ENCODE results near the gene GPATCH4.
"Not testable (repeated sequence)": the region's sequence is repeated elsewhere in the genome, so short reads cannot be mapped to it uniquely, and the experiment has no call there.

Gene GPATCH4

GRCh38 chr1:156571919-156572662, 29.2 kb downstream of the GPATCH4 start, which contains the start of gene IQGAP3:
IQGAP3 (minus strand) TSS chr1:156572565; CDS start chr1:156572529, 36 bp downstream.
- DNase-seq, result peak; percentile 78

GRCh38 chr1:156571261-156571852, 29.9 kb downstream of the GPATCH4 start:
- DNase-seq, result peak; percentile 12

DNA sequence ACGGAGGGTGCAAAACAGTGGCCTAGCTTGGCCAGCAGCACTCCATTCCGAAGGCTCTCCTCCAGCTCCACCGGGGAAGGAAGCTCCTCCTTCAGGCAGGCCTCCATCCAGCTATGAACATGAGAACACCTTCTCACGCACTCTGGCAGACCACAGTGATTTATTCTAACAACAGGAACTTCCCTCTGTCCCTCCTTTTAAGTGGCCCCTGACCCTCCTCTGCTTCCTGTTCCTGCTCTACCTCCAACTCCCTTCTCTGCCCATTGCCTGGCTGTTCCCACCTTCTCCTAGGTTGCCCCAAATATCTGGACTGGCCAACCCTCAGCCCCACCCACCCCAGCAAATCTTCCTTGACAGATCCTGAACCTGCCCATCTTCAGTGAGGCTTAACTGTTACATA, 34.8 kb downstream of the GPATCH4 start:
- DNase-seq, result no peak

DNA sequence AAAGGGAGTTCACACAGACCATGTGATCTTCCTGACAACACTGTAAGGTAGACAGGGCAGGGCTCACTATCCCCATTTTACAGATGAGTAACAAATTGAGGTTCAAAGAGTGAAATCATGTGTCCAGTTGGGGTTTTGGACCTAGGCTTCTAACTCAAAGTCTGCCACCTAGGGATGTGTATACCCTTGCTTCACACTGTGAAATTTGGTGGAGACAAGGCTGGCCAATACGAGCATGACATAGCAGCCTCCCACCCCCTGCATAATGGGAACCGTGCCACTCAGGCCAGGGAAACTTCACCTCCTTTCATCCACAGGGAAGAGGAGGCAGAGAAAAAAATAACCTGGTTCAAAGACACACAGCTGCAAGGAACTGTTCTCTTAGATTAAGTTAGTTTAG, 35.8 kb downstream of the GPATCH4 start:
- DNase-seq, result no peak

DNA sequence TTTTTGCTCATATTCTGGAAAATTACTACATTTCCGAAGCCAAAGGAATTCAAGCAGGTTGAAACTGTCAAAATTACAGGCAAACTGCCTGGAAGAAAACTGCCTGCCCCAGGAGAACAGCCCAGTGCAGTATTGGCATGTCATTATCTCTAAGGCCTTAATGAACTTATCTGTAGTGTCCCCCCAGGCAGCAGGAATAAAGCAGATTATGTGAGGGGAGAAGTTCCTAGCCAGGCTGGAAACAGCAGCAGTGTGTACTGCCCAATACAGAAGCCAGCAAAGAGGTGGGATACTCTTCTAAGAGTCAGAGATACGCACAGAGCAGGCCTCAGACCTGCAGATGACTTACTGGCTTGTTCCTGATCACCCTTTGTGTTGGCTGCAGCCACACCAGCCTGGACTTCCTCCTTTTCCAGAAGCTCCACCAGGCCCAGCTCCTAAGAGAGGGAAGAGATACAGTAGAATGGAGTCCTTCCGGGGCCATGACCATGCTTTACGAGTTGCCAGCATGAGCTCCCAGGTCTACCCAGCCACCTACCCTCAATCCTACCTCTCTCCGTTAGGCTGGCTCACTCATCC, 40.6 kb downstream of the GPATCH4 start:
- DNase-seq, result no peak

GRCh38 chr1:156559797-156560385, 41.4 kb downstream of the GPATCH4 start:
- DNase-seq, result no peak

- DNase-seq, result no peak
Measured at GRCh38 chr1:156559086-156559796, 42.0 kb downstream of the GPATCH4 start.

GRCh38 chr1:156556354-156556753, 44.9 kb downstream of the GPATCH4 start:
- DNase-seq, result no peak

DNA sequence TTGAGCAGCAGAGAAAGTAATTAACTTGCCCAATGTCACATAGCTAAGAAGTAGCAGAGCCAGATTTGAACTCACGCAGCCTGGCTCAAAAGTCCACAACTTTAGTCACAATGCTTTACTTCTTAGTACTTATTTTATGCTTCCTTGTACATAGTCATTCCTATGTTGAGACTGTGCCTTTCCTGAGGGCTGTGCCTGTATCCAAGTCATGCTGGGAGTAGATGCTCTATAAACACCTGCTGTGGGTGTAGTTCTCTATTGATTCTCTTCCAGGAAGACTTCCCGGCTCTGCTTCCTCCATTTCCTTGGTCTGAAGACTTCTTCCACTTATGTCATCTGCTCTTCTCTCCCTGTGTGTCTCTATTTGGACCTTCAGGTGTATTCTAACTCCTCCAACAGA, 45.6 kb downstream of the GPATCH4 start:
- no peak for DNase-seq

DNA sequence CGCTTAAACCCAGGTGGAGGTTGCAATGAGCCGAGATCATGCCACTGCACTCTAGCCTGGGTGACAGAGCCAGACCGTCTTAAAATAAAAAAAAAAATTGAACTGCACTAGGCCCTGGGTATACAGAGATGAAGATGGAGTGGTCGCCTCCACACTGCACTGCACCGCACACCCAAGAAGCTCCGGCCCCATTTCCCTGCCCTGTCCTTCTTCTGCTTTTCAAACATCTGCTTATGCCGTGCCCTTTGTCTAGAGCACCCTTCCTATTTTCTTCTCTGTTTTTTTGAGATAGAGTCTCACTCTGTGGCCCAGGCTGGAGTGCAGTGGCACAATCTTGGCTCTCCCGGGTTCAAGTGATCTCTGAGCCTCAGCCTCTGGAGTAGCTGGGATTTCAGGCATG, 46.3 kb downstream of the GPATCH4 start:
- DNase-seq, result no peak

DNA sequence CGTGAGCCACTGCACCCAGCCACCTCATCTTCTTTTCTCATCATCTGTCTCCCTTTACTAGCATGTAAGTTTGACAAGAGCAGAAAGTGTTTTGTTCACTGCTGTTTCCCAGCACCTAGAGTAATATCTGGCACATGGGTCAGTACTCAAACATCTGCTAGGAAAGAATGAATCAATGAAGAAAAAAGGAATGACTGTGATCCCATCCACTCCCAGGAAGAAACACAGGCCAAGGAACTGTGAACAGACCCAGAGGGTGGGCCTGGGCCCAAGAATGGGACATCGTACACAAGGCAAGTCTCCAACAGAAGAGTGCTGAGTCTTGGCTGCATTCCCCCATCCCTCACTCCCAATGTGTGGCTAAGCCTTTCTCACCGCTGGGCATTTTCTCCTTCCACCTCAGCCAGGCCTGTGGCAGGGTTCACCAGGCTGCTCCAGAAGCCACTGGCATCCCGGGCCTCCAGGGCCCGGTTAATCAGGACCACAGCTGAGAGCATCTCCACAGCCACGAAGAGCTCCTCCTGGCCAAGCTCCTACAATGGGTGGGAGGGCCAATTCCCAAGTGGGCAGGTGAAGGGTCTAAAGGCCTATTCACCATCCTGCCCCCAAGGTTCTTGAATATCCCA, 47.3 kb downstream of the GPATCH4 start:
- DNase-seq, result no peak

DNA sequence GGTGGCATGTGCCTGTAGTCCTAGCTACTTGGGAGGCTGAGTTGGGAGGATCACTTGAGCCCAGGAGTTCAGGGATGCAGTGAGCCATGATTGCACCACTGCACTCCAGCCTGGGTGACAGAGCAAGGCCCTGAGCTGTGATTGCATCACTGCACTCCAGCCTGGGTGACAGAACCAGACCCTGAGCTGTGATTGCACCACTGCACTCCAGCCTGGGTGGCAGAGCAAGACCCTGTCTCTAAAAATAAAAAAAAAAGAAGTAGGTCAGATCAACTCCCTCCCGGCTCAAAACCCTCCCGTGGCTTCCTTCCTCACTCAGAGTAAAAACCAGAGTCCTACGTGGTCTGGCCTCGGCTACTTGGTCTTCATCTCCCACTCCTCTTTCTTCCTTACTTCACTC, 48.3 kb downstream of the GPATCH4 start:
- DNase-seq, result not testable (repeated sequence)

GRCh38 chr1:156552518-156552917, 48.8 kb downstream of the GPATCH4 start:
- no peak for DNase-seq

DNA sequence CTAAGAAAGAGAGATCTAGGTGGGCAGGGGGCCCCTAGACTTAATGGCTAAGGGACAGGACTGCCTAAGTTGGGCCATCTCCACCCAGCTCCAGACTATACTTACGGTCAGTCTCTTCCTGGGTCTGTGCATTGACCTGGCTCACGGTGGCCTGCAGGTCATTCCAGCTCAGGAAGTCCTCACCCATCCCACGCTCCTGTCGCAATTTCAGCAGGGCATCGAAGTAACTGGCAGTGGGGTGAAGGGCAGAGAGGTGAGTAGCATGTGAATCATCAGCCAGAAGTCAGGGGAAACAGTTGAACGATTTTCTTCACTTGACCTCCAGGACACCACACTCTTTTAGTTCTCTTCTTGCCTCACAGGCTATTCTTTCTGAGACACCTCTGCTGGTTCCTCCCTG, 49.4 kb downstream of the GPATCH4 start:
- DNase-seq, result no peak

DNA sequence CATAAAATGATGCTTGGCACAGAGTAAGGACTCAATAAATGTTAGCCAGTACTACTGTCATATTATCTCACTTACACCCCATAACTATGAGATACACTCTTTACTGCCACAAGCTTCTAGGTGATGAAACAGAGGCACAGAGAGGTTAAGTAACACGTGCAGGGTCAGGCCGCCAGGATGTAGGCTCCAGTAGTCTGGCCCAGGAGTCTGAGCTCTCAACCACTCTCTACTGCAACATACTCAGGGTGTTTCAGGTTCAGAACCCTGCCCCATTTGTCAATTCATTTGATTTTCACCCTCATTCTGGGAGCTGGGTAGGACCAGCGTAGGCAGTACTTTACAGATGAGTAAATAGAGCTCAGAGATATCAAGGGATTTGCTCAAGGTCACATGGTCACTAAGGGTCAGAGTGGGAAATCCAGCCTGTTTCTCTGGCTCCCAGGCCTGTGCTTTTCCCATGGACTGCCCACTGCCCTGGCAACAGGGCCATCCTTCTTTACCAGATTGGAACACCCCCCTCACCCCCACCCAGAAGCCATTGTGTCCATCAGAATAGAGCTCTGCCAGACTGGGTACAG, 50.1 kb downstream of the GPATCH4 start:
- no peak for DNase-seq

- no peak for DNase-seq
Measured at GRCh38 chr1:156550346-156550745, 50.9 kb downstream of the GPATCH4 start.

GRCh38 chr1:156549831-156550230, 51.4 kb downstream of the GPATCH4 start:
- DNase-seq, result no peak

GRCh38 chr1:156549390-156549789, 51.9 kb downstream of the GPATCH4 start:
- no peak for DNase-seq

GRCh38 chr1:156547982-156548381, 53.3 kb downstream of the GPATCH4 start:
- no peak for DNase-seq

DNA sequence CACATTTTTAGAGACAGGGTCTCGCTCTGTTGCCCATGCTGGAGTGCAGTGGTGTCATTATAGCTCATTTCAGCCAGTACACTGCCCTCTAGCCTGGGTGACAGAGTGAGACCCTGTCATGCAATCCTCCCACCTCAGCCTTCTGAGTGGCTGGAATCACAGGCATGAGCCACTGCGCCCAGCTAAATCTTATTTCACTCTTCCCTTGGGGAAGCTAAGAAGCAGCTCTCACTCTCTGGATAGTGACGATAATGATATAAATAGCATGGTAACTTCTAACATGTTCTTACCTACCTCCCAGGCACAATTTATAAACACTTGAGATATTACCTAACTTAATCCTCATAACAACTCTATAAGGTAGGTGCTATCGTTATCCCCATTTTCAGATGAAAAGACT, 53.8 kb downstream of the GPATCH4 start:
- DNase-seq, result no peak

- no peak for DNase-seq
Measured at GRCh38 chr1:156546267-156546666, 55.0 kb downstream of the GPATCH4 start.

- no peak for DNase-seq
Measured at GRCh38 chr1:156544592-156545102, 56.6 kb downstream of the GPATCH4 start.

Data from DMS79 (cell line).